GM19099 (cell line): ENCODE results near the gene DCLRE1C.
A peak's percentile ranks its signal among the peaks of the same experiment; 100 is the strongest.

Experiments
- POLR2A ChIP-seq: IDR thresholded peaks from 3 replicates; pipeline ENCODE4 v1.6.1; 2011; ENCODE audit warnings: low read depth; ENCODE audit not compliant: insufficient read length; ENCODE audit errors: extremely low read depth

DCLRE1C gene

GRCh38 chr10:14936584-14936983, 17.3 kb downstream of the DCLRE1C start:
- no peak for TF ChIP-seq POLR2A

GRCh38 chr10:14930610-14931009, 23.3 kb downstream of the DCLRE1C start:
- no peak for TF ChIP-seq POLR2A

- no peak for TF ChIP-seq POLR2A
These were observed 27.0 kb downstream of the DCLRE1C start for GRCh38 chr10:14926722-14927416.

GRCh38 chr10:14926061-14926470, 27.8 kb downstream of the DCLRE1C start:
- TF ChIP-seq POLR2A: no peak

DNA sequence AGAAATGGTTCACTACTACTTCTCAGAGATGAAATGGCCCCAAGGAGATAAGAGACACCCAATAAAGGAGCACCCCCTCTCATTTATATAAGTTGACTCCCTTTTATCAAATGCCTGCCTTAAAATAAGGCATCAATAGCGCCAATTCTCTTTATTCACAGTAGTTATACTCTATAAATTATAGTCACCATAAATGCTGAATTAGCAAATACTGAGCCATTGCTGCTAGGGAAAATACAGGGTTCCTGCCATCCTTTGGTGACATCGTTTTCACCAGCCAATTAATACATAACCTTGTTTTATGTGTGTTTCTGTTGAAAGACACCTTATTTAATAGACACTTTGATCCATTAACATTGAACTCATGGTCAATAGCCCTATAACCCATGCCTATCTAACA, 28.6 kb downstream of the DCLRE1C start:
- TF ChIP-seq POLR2A: no peak

GRCh38 chr10:14924013-14924412, 29.9 kb downstream of the DCLRE1C start:
- TF ChIP-seq POLR2A: no peak

- TF ChIP-seq POLR2A: no peak
These were observed 34.9 kb downstream of the DCLRE1C start for GRCh38 chr10:14918964-14919363.

DNA sequence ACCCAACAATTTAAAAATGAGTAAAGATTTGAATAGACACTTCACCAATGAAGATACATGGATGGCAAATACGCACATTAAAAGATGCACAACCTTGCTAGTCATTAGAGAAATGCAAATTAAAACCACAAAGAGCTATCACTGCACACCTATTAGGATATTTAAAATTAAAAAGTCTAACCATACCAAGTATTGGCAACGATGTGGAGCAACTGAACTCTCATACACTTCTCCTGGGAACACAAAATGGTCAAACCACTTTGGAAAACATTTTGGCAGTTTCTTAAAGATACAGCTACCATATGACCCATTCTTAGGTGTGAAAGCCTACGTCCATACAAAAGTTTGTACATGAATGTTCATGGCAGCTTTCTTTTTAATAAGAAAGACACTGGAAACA, 36.1 kb downstream of the DCLRE1C start:
- TF ChIP-seq POLR2A: no peak

GRCh38 chr10:14916600-14916999, 37.3 kb downstream of the DCLRE1C start:
- TF ChIP-seq POLR2A: no peak

DNA sequence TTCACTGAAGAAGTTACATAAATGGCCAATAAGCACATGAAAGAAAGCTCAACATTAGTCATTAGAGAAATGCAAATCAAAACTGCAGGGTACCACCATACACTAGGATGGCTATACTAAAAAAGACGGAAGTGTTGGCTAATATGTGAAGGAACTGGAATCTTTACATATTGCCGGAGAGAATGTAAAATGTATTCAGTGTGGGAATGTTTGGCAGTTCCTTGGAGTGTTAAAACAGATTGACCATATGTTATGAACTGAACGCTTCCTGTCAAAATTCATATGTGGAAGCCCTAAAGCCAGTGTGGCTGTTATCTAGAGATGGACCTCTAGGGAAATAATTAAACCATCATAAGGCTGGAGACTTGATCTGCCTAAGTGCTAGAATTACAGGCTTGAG, 42.1 kb downstream of the DCLRE1C start:
- no peak for TF ChIP-seq POLR2A

DNA sequence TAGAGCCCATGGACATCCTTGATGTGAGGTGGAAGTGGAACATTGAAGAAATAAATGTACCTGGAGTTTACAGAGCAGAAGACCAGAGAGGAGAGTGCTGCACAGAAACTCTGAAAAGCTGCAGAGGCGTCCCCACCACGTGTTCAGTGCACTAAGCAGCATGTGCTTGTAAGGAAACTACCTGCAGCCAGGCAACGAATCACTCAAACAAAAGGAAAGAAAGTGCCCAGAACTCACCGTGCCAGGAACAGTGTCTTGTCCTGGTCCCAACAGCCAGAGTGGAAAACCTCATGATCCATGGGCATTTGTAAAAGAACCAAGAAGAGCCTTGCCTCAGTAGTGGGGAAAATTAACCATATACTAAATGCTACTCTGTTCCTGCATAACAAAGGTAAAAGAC, 42.9 kb downstream of the DCLRE1C start:
- TF ChIP-seq POLR2A: no peak

- no peak for TF ChIP-seq POLR2A
These were observed 44.8 kb downstream of the DCLRE1C start for GRCh38 chr10:14909101-14909500.

GRCh38 chr10:14906765-14907164, 47.1 kb downstream of the DCLRE1C start:
- peak; percentile 20 for TF ChIP-seq POLR2A

GRCh38 chr10:14905890-14906289, 48.0 kb downstream of the DCLRE1C start:
- no peak for TF ChIP-seq POLR2A

- TF ChIP-seq POLR2A: no peak
These were observed 49.0 kb downstream of the DCLRE1C start for GRCh38 chr10:14904864-14905263.

DNA sequence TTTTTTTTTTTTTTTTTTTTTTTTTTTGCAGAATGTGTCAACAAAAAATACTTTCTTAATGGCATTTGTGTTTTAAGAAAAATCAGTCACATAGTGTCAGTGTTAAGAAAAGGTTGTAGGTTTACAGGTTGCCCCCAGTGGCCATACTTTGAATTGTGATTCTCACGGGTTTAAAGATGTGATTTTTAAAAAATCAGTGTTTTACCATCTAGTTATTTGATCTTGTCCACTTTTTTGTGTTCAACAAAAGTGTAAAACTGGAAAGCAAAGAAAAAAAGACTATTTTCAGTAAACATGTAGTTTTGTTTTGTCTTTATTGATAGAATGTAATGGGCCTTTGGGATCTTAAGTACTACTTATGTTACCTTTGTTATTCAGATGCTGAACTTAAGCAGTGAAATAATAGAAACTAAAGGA, 49.6 kb downstream of the DCLRE1C start:
- TF ChIP-seq POLR2A: no peak

DNA sequence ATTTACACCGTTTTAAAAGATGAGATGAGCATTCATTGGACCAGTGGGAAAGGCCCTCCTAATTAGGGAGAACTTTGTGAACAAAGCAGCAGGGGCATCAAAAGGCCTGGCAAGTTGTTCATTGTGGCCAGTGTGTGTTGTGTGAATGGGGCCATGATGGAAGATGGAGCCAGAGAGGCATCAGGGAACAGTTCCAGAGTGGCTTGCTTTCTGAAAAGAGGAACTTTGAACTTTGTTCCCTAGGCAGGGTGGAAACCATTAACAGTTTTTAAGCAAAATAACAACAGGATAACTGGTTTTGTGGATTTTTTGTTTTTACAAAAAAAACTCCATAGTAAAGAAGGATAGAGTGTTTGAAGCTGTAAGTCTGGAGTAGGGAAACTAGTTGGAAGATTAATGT, 62.7 kb downstream of the DCLRE1C start:
- no peak for TF ChIP-seq POLR2A
